Hepatocyte (in vitro differentiated cells): Measurements from ENCODE around the gene ERAS.

ENCODE experiments used
- CTCF ChIP-seq: fragments of 200-600 bp; sonication (generic); IDR thresholded peaks from 2 replicates; pipeline ENCODE4 v1.5.1; 2016; ENCODE audit warnings: antibody characterized with exemption, mild to moderate bottlenecking; ENCODE audit not compliant: poor library complexity
- EZH2phosphoT487 ChIP-seq: fragments of 200-600 bp; sonication (generic); IDR thresholded peaks from one replicate; pipeline ENCODE4 v1.6.1; 2018; ENCODE audit warnings: antibody characterized with exemption, mild to moderate bottlenecking, low read depth, moderate library complexity; ENCODE audit not compliant: unreplicated experiment, severe bottlenecking

GRCh38 chrX:48848847-48849246 lies 22.5 kb downstream of the ERAS start:
- TF ChIP-seq CTCF (no peak), EZH2phosphoT487 (no peak)
